A172 (cell line): ENCODE data around the gene C16orf90. TPM values are rescaled to one million over a fixed set of nuclear protein-coding genes. Genes with fewer than 3 reads are reported as not detected.

ENCODE experiments used
- DNase-seq: peaks from one replicate; pipeline ENCODE4 v3.0.0-alpha.2; 2015; ENCODE audit warnings: low spot score
- total RNA-seq: library from RNA; depleted of rRNA; stranded (reverse); fragments of >200 nt; shearing (Covaris generic); gene quantifications from 2 replicates; pipeline ENCODE4 v1.2.3, GENCODE V29; 2014; rRNA removed

C16orf90 gene
- total RNA-seq, 1 experiment from 2014 or later, result not detected

- DNase-seq, result no peak
Measured at GRCh38 chr16:3465911-3466584, 29.2 kb downstream of the C16orf90 start.

GRCh38 chr16:3465301-3465700 lies 30.0 kb downstream of the C16orf90 start:
- DNase-seq, result no peak

- no peak for DNase-seq
Measured at GRCh38 chr16:3461151-3461550, 34.1 kb downstream of the C16orf90 start.

- no peak for DNase-seq
Measured at GRCh38 chr16:3460585-3460984, 34.7 kb downstream of the C16orf90 start.

GRCh38 chr16:3460121-3460520 lies 35.2 kb downstream of the C16orf90 start:
- no peak for DNase-seq

GRCh38 chr16:3459401-3460090 lies 35.7 kb downstream of the C16orf90 start:
- DNase-seq, result no peak

GRCh38 chr16:3458852-3459361 lies 36.4 kb downstream of the C16orf90 start:
- DNase-seq, result no peak

- DNase-seq, result peak; percentile 26
Measured at GRCh38 chr16:3458278-3458851, 36.9 kb downstream of the C16orf90 start.

GRCh38 chr16:3457434-3458252 lies 37.6 kb downstream of the C16orf90 start:
- DNase-seq, result peak; percentile 78

- DNase-seq, result no peak
Measured at GRCh38 chr16:3454631-3455147, 40.6 kb downstream of the C16orf90 start.

- no peak for DNase-seq
Measured at GRCh38 chr16:3454093-3454492, 41.2 kb downstream of the C16orf90 start.

GRCh38 chr16:3444032-3444388 lies 51.3 kb downstream of the C16orf90 start:
- DNase-seq, result peak; percentile 63

Other genes starting within 250 kb of the C16orf90 start
- 0.29 TPM in 1 of 2 replicates, not detected in the other for gene MEFV, start 238.9 kb downstream of the C16orf90 start, total RNA-seq
- gene ZNF263, start 212.0 kb downstream of the C16orf90 start, total RNA-seq, result 37.0 and 63.5 TPM in 2 replicates
- 7.0 and 11.0 TPM in 2 replicates for gene TIGD7, start 190.1 kb downstream of the C16orf90 start, total RNA-seq
- 20.2 and 26.1 TPM in 2 replicates for gene ZNF75A, start 190.0 kb downstream of the C16orf90 start, total RNA-seq
- gene OR2C1, start 139.6 kb downstream of the C16orf90 start, total RNA-seq, result not detected in 2 replicates
- gene ZSCAN32, start 94.5 kb downstream of the C16orf90 start, total RNA-seq, result 12.3 and 16.9 TPM in 2 replicates
- gene ZNF174, start 94.3 kb downstream of the C16orf90 start, total RNA-seq, result 15.8 and 18.7 TPM in 2 replicates
- gene ZNF597, start 52.0 kb downstream of the C16orf90 start, total RNA-seq, result 3.2 and 5.6 TPM in 2 replicates
- 9.1 and 11.4 TPM in 2 replicates for gene NAA60, start 51.8 kb downstream of the C16orf90 start, total RNA-seq
- gene CLUAP1, start 5.5 kb upstream of the C16orf90 start, total RNA-seq, result 25.7 and 28.0 TPM in 2 replicates
- gene NLRC3, start 81.9 kb upstream of the C16orf90 start, total RNA-seq, result 0.03 TPM in 1 of 2 replicates, not detected in the other
- gene SLX4, start 116.1 kb upstream of the C16orf90 start, total RNA-seq, result 7.0 and 7.4 TPM in 2 replicates
- gene DNASE1, start 159.2 kb upstream of the C16orf90 start, total RNA-seq, result 7.8 and 10.5 TPM in 2 replicates
- 106 and 123 TPM in 2 replicates for gene TRAP1, start 222.0 kb upstream of the C16orf90 start, total RNA-seq